ENCODE data around the gene GLT8D1. TPM values are rescaled to one million over a fixed set of nuclear protein-coding genes. Genes with fewer than 3 reads are reported as not detected.

Gene GLT8D1
- total and polyA plus RNA-seq, 2 of the 13 experiments (the other 11 are each of a cell fraction or from before 2014, with no cell fraction given), result 110 to 121 TPM

GRCh38 chr3:52704611-52705437 lies 767 bp downstream of the GLT8D1 start (continued):
- no peak for TF ChIP-seq KDM5A (IDR thresholded peaks at IDR 0.05; ENCODE audit: borderline replicate concordance, low read length)
- no peak for TF ChIP-seq ZFAT (CRISPR knock-in tag; conservative IDR thresholded peaks at IDR 0.05)
- TF ChIP-seq PCBP2 (optimal IDR thresholded peaks at IDR 0.05; ENCODE audit: low read depth, low read length, poor library complexity, severe bottlenecking), result no peak
- no peak for TF ChIP-seq ZNF234 (CRISPR knock-in tag; conservative IDR thresholded peaks at IDR 0.05)
- TF ChIP-seq ATF2 (CRISPR knock-in tag; IDR thresholded peaks at IDR 0.05), result peak; percentile 81
- no peak for TF ChIP-seq ATF7-NPFF (CRISPR knock-in tag; IDR thresholded peaks at IDR 0.05; ENCODE audit: low read depth)
- TF ChIP-seq ZIK1 (CRISPR knock-in tag; IDR thresholded peaks at IDR 0.05; ENCODE audit: borderline replicate concordance, low read depth), result no peak
- TF ChIP-seq GRHL1 (CRISPR knock-in tag; conservative IDR thresholded peaks at IDR 0.05), result no peak
- no peak for TF ChIP-seq KAT2B (IDR thresholded peaks at IDR 0.05; ENCODE audit: borderline replicate concordance, low read depth, low read length)
- TF ChIP-seq ZNF883 (CRISPR knock-in tag; IDR thresholded peaks at IDR 0.05; ENCODE audit: not compliant biosample characterization), result no peak
- no peak for TF ChIP-seq PRPF4 (IDR thresholded peaks at IDR 0.05; ENCODE audit: low read depth, low read length, poor library complexity, severe bottlenecking)
- TF ChIP-seq ZNF646 (CRISPR knock-in tag; IDR thresholded peaks at IDR 0.05), result no peak

Measured in HepG2 (cell line).